Thymus (tissue), 11 donors: ENCODE measurements around the gene PNMA8A. TPM values are rescaled to one million over a fixed set of nuclear protein-coding genes. Genes with fewer than 3 reads are reported as not detected.
A peak's percentile ranks its signal among the peaks of the same experiment; 100 is the strongest.

Experiments used
- DNase-seq, 9 donors: peaks; one replicate each; pipeline ENCODE4 v3.0.0-alpha.2; 2013; ENCODE audit warnings: low spot score in 9 of 9, low read depth in 6 of 9, missing footprints in 1 of 9
- H3K27ac ChIP-seq, 2 donors: one replicate each; pipeline ENCODE4 v1.5.1; 2013; ENCODE audit warnings: control low read depth in 1 of 2, low read depth in 1 of 2, low read length in 1 of 2, mild to moderate bottlenecking in 1 of 2, moderate library complexity in 1 of 2
- H3K27me3 ChIP-seq, 2 donors: one replicate each; pipeline ENCODE4 v1.5.1; 2013; ENCODE audit warnings: low read length in 1 of 2; ENCODE audit not compliant: control insufficient read depth in 2 of 2, insufficient read depth in 1 of 2
- H3K36me3 ChIP-seq, 2 donors: one replicate each; pipeline ENCODE4 v1.5.1; 2013; ENCODE audit warnings: low read length in 1 of 2, mild to moderate bottlenecking in 1 of 2, moderate library complexity in 1 of 2; ENCODE audit not compliant: control insufficient read depth in 2 of 2, insufficient read depth in 2 of 2
- H3K4me1 ChIP-seq, 2 donors: one replicate each; pipeline ENCODE4 v1.5.1; 2013; ENCODE audit warnings: low read length in 2 of 2; ENCODE audit not compliant: control insufficient read depth in 2 of 2, insufficient read depth in 2 of 2
- H3K4me3 ChIP-seq, 2 donors: one replicate each; pipeline ENCODE4 v1.5.1; 2013; ENCODE audit warnings: low read length in 2 of 2, control low read depth in 1 of 2, mild to moderate bottlenecking in 1 of 2
- H3K9me3 ChIP-seq, 2 donors: one replicate each; pipeline ENCODE4 v1.5.1; 2013; ENCODE audit warnings: low read length in 1 of 2, mild to moderate bottlenecking in 1 of 2; ENCODE audit not compliant: control insufficient read depth in 2 of 2, insufficient read depth in 1 of 2
- WGBS: extraction: QIAGEN DNeasy Blood & Tissue Kit; methylation state at CpG from one replicate; pipeline ENCODE4 v1.1.7; 2013; 5-methylcytosine and 5-hydroxymethylcytosine counted together
- polyA plus RNA-seq: library from polyadenylated mRNA; stranded (reverse); fragments of 200-250 nt; gene quantifications from one replicate; pipeline ENCODE4 v1.2.3, GENCODE V29; 2013
- total RNA-seq: library from RNA; stranded (reverse); fragments of 120-200 nt; gene quantifications from one replicate; pipeline ENCODE4 v1.2.4, GENCODE V29; 2013
- donor health status: healthy.

The PNMA8A gene
- total and polyA plus RNA-seq, 2 donors = 9.7 to 45.4 TPM

DNA sequence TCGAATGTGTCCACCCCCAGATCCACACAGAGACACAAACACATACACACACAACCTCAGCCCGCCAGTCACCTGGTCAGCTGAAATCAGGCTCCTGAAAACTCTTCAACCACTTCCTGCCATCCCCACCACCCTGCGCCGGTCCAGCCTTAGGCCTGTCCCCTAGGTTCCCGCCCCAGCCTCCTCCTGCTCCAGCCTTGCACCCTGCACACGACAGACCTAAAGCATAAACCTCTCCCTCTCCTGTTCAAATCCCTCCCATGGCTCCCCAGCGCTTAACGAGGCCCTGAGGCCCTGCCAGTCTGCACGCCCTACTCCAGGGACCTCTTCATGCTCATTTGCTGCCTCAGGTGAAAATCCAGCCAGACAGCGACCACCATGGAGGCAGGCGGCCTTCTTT, 17.2 kb upstream of the PNMA8A start:
- peaks cover 44 to 77% of the 10 kb centered on the region in 2 donors for H3K27me3 ChIP-seq
- WGBS = 27% methylated on average over 11 of the region's 11 CpGs

GRCh38 chr19:46487802-46488445, 16.6 kb upstream of the PNMA8A start:
- H3K27me3 ChIP-seq = peaks cover 38 to 73% of the 10 kb centered on the region in 2 donors
- DNase-seq = peak in 8 of 9 donors; percentile 24 to 72 (median 39)
- no peak overlapping the region for H3K27ac ChIP-seq
- H3K4me3 ChIP-seq = no peak overlapping the region
- H3K4me1 ChIP-seq = peaks cover 0 to 10% of the 10 kb centered on the region in 2 donors
- H3K36me3 ChIP-seq = no peaks in the 10 kb centered on the region
- peaks cover 0 to 4% of the 10 kb centered on the region in 2 donors for H3K9me3 ChIP-seq
- WGBS = 5% methylated on average over 38 of the region's 38 CpGs

More for the DNA sequence above, 17.2 kb upstream of the PNMA8A start:
- Histone ChIP-seq H3K9me3 (peaks cover 0 to 4% of the 10 kb centered on the region in 2 donors), H3K4me3 (no peak overlapping the region), H3K27ac (no peak overlapping the region), H3K4me1 (peaks cover 0 to 10% of the 10 kb centered on the region in 2 donors), H3K36me3 (no peaks in the 10 kb centered on the region)
- no peak for DNase-seq

- H3K4me3 ChIP-seq = no peak overlapping the region
- no peak overlapping the region for H3K27ac ChIP-seq
- H3K27me3 ChIP-seq = peaks cover 32 to 72% of the 10 kb centered on the region in 2 donors
- no peaks in the 10 kb centered on the region for H3K36me3 ChIP-seq
- peaks cover 0 to 10% of the 10 kb centered on the region in 2 donors for H3K4me1 ChIP-seq
- peaks cover 0 to 4% of the 10 kb centered on the region in 2 donors for H3K9me3 ChIP-seq
- WGBS = 25% methylated on average over 19 of the region's 19 CpGs
- DNase-seq = no peak
Observed at GRCh38 chr19:46487178-46487801, 15.9 kb upstream of the PNMA8A start.

- Histone ChIP-seq H3K36me3 (no peaks in the 10 kb centered on the region), H3K4me1 (peaks cover 0 to 10% of the 10 kb centered on the region in 2 donors), H3K9me3 (peaks cover 0 to 4% of the 10 kb centered on the region in 2 donors), H3K4me3 (no peak overlapping the region), H3K27me3 (peaks cover 23 to 68% of the 10 kb centered on the region in 2 donors), H3K27ac (no peak overlapping the region)
- WGBS = 93% methylated on average over 3 of the region's 3 CpGs
- no peak for DNase-seq
Observed at GRCh38 chr19:46486358-46486757, 15.0 kb upstream of the PNMA8A start.

GRCh38 chr19:46484656-46485055, 13.3 kb upstream of the PNMA8A start:
- Histone ChIP-seq H3K36me3 (no peaks in the 10 kb centered on the region), H3K27me3 (peaks cover 16 to 57% of the 10 kb centered on the region in 2 donors), H3K27ac (no peak overlapping the region), H3K9me3 (peaks cover 0 to 4% of the 10 kb centered on the region in 2 donors), H3K4me1 (peaks cover 0 to 5% of the 10 kb centered on the region in 2 donors), H3K4me3 (no peak overlapping the region)
- no peak for DNase-seq
- 73% methylated on average over 4 of the region's 4 CpGs for WGBS

DNA sequence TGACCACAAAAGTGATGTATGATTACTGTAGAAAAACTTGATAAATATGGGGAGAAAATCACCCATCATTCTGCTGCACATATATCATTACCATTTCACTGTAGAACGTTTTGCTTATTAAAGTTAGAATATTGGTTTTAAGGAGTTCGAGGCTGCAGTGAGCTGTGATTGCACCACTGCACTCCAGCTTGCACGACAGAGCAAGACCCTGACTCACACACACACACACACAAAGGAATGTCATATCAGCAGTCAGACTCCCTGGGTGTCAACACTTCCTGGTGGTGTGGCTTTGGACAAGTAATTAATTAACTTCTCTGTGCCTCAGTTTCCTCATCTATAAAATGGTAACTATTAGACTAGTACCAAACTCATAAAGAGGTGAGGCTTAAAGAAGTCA, 11.3 kb upstream of the PNMA8A start:
- 72% methylated on average over 3 of the region's 3 CpGs for WGBS
- DNase-seq = no peak
- H3K27me3 ChIP-seq = peaks cover 0 to 38% of the 10 kb centered on the region in 2 donors
- H3K9me3 ChIP-seq = peaks cover 0 to under 1% of the 10 kb centered on the region in 2 donors
- H3K4me3 ChIP-seq = no peak overlapping the region
- peaks cover 0 to 4% of the 10 kb centered on the region in 2 donors for H3K4me1 ChIP-seq
- no peaks in the 10 kb centered on the region for H3K36me3 ChIP-seq
- H3K27ac ChIP-seq = no peak overlapping the region

DNA sequence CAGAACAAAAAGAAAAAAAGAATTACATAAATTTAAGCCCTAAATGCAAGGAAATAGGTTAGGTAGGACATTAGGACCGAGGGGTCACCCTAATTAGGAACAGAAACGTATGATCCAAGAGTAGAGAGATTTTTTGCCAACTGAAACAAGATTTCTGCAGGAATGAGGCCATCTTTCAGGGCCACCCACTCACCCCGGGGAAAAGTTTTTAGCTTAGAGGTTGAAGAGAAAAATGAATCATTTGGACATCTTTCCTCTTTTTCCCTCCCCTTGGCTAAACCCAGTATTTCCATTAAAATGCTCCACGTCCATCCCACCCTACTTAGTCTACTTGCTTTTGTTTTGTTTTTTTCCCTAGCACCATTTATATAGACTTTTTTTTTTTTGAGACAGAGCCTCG, 10.6 kb upstream of the PNMA8A start:
- no peak for DNase-seq
- H3K27me3 ChIP-seq = peaks cover 0 to 31% of the 10 kb centered on the region in 2 donors
- 81% methylated on average over 5 of the region's 5 CpGs for WGBS
- no peaks in the 10 kb centered on the region for H3K36me3 ChIP-seq
- peak overlapping the region in 1 of 2 donors; percentile 32 for H3K27ac ChIP-seq
- H3K4me1 ChIP-seq = no peaks in the 10 kb centered on the region
- H3K9me3 ChIP-seq = no peaks in the 10 kb centered on the region
- no peak overlapping the region for H3K4me3 ChIP-seq

- 76% methylated on average over 16 of the region's 16 CpGs for WGBS
- H3K27ac ChIP-seq = peak overlapping the region in 1 of 2 donors; percentile 66
- no peaks in the 10 kb centered on the region for H3K36me3 ChIP-seq
- H3K9me3 ChIP-seq = no peaks in the 10 kb centered on the region
- no peak for DNase-seq
- H3K4me1 ChIP-seq = no peaks in the 10 kb centered on the region
- H3K27me3 ChIP-seq = peaks cover 0 to 25% of the 10 kb centered on the region in 2 donors
- H3K4me3 ChIP-seq = no peak overlapping the region
Observed at GRCh38 chr19:46481223-46481848, 10.0 kb upstream of the PNMA8A start.

DNA sequence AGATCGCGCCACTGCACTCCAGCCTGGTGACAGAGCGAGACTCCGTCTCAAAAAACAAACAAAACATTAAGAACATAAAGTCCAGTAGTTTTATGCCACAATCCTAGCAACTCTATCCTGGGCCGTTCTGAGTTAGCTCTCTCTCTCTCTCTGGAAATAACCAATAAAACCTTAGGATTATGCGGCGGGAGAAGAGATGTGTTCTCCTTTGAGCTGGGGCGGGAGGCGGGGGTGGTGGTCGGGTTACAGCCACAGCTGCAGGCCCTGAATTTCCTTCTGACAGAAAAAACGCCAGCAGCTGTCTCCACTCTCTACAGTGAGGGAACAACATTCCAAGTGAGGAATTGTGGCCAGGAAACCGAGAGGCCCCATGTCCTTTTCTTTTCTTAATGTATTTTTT, 9.1 kb upstream of the PNMA8A start:
- 73% methylated on average over 12 of the region's 12 CpGs for WGBS
- no peaks in the 10 kb centered on the region for H3K9me3 ChIP-seq
- H3K27me3 ChIP-seq = peaks cover 0 to 25% of the 10 kb centered on the region in 2 donors
- DNase-seq = no peak
- H3K27ac ChIP-seq = no peak overlapping the region
- no peaks in the 10 kb centered on the region for H3K36me3 ChIP-seq
- no peaks in the 10 kb centered on the region for H3K4me1 ChIP-seq
- H3K4me3 ChIP-seq = no peak overlapping the region
